HL-60 (cell line): Measurements from ENCODE around the gene MFSD6.

Experiments
- CTCF ChIP-seq: IDR thresholded peaks from one replicate; pipeline ENCODE4 v1.5.1; 2011; ENCODE audit warnings: low read length, control low read depth, inconsistent platforms; ENCODE audit not compliant: insufficient read depth
- GABPA ChIP-seq: IDR thresholded peaks from 2 replicates; pipeline ENCODE4 v1.6.1; 2012; ENCODE audit warnings: low read depth
- SPI1 ChIP-seq: IDR thresholded peaks from 2 replicates; pipeline ENCODE4 v1.6.1; 2012; ENCODE audit warnings: low read depth, mild to moderate bottlenecking, borderline replicate concordance

GRCh38 chr2:190451561-190452176 is 43.5 kb downstream of the MFSD6 start:
- TF ChIP-seq CTCF, result no peak
- no peak for TF ChIP-seq SPI1
- no peak for TF ChIP-seq GABPA
